Kasumi-1 (cell line): ENCODE results near the gene CLDN12.
A peak's percentile ranks its signal among the peaks of the same experiment; 100 is the strongest.

Experiments
- DNase-seq, 2 experiments: peaks; one replicate each; lab custom pipeline; 2025; lab: John Stamatoyannopoulos, UW

The CLDN12 gene

DNA sequence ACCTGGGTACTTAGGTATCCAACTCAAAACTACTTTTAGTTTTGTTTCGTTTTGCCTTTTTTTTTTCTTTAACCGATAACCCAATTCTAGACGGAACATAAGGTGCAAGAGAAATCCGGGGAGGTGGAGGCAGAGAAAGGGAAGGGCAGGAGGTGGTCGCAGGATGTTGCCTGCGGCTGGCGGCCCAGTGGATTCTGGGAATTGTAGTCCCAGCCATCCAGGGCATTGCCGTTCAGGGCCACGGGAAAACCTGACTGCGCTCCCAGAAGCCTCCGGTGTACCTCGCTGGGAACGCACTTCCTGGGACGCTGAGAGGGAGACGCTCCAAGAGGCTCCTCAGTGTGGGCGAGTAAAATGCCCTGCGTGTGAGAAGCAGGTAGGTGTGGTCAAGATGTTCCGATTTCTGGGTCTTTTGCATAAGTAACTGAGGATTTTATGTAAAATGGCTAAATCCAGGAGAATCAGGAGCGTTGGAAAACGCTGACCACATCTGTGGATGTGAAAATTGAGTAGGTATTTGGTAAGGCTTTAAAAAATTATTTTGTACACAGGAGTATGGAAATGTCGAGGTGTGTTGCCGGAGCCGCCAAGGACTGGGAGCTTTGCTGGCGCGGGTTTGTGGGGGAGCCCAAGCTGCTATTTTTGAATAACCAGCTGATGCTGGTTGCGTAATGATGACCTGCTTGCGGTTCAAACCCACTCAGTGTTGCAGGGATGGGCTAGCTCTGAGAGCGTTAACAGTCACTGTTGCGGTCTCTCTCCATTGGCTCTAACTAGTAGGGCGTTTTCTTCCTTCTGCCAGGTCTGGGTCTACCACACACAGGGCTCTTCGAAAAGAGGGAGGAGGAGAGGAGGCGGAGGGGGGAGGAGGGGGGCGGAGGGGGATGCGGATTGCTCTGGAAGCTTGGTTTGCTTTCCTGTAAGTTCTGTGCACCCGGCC is at the start of gene CLDN12:
CLDN12 (plus strand) TSS at position 288 of the 940 bp plus-strand sequence. CDS start 9,216 bp downstream, outside the sequence.
- peak; percentile 85 to 86 for DNase-seq

DNA sequence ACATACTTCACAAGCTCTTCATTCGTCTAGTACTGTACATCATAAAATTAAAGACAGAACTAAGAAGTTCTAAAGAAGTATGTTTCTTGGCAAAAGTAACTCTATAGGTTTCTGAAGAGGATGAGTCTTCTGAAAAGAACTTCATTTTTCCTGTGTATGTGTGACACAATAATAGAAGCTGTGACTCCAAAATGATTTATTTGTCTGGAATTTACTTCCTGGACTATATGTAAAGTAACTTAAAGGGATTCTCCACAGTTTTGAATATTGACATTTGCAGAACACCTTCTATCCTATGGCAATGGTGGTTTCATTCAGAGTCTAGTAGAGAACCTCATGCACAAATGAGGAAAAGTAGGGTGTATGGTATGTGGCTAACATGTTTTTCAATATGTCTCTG is 19.8 kb upstream of the CLDN12 start:
- no peak for DNase-seq

DNA sequence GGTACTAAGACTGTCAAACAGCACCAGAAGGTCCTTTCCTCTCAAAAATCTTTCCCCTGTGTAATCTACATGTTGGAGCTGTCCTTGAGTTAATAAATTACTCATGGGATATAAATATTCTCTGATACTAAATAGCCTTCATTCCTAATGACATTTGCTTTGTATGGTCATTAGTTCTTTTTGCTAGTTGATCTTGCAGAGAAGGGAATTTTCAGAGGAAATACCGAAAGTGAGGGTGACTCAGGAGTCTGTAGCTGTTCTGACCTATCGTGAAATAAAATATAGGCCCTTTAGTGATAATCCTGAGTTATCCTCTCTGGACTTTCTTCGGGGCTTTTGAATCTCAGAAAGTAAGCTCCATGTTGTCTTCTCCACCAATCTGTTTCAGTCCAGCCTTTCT is 19.4 kb upstream of the CLDN12 start:
- no peak for DNase-seq

GRCh38 chr7:90384433-90384832 is 18.8 kb upstream of the CLDN12 start:
- DNase-seq, result no peak

- peak in 1 of 2 experiments; percentile 3 for DNase-seq
Observed at GRCh38 chr7:90387470-90388240, 15.6 kb upstream of the CLDN12 start.

DNA sequence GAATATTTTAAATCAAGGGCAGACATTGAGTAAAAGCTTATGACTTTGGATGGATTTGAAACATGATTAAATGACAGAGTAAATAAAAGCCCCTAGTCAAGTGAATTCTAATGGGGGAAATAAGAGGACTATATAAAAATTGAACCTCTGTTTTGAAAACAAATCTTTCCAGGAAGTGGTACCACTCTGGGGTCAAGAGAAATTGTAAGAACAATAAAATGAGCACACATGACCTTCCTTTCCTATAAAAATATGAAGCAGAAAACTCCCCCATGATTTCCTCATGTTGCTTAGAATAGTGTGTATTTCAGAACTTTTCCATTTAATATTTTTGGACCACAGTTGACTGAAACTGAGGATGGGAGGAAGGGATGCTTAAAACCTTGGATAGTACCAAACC is 12.3 kb upstream of the CLDN12 start:
- DNase-seq, result no peak

DNA sequence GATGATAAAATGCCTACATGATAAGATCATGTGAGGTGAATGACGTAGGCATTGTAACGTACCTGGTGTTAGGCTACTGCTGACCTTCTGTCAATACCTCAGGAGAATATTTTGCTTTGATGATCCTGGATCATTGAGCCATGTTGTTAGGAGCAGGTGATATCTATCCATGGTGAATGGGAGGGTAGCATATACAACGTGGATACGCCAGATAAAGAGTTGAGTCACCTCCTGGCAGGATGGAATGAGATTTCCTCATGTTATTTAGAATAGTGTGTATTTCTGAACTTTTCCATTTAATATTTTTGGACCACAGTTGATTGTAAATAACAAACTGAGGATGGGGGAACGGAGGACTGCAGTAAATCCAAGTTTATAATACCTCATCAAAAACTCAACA is 11.8 kb upstream of the CLDN12 start:
- no peak for DNase-seq

DNA sequence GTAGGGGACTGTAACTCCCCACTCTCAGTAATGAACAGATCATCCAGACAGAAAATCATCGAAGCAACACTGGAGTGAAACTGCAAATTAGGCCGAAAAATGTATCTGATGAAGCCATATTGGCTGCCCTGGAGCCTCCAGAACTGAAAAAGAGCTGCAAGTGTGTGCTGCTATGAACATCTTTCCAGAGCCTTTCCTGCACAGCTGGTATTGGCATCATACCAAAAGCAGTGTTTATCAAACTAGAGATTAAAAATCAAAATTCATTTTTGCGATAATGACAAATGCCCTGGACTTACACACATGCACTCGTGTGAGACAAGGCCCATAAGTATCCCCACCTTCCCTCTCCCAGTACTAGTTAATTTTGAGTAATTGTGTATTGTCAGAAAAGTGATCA is 6.8 kb upstream of the CLDN12 start:
- DNase-seq, result no peak

GRCh38 chr7:90401989-90402388 is 1.3 kb upstream of the CLDN12 start:
- no peak for DNase-seq

GRCh38 chr7:90402785-90403173 is 482 bp upstream of the CLDN12 start:
- no peak for DNase-seq

DNA sequence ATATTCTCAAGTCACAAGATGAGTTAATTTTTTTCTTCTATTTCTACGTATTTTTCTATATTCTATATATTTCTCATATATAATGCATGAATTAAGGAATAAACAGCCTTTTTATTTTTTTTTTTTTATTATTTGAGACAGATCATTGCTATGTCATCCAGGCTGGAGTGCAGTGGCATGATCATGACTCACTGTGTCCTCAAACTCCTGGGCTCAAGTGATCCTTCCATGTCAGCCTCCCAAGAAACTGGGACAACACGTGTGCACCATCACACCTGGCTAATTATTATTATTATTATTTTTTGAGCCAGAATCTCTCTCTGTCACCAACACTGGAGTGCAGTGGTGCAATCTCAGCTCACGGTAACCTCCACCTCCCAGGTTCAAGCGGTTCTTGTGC is 1.5 kb downstream of the CLDN12 start:
- no peak for DNase-seq

DNA sequence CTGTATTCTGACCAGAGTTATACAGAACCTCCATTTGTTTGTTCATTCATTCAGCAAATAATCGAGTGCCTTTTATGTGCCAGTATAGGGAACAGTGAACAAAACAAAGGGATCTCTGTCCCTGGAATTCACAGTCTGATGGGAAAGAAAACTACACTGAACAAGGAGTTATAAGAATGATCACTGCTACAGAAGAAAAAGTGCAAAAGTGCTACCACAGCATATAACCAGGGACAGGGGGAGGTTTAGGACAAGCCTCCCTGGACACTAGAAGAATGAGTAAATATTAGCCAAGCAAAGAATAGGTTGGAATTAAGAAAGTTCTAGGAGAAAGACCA is 4.2 kb downstream of the CLDN12 start:
- DNase-seq, result no peak

GRCh38 chr7:90408142-90408541 is 4.9 kb downstream of the CLDN12 start:
- DNase-seq, result no peak

DNA sequence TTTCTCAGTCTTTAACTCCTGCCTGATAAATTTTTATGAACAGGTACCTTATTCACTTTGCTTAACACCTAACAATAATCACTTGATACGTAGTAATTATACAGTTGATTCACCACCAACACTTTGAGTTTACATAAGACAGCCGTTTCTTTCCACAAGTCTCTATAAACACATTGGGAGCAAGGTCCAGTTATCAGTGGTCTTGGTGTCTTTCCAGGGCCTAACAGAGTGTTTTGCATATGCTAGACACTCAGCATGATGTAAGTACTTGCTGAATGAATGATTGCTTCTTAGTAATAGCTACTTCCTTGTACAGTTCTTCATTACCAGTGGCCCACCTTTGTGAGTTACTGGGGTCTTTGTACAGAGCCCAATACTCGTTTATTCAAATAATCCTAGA is 6.4 kb downstream of the CLDN12 start:
- DNase-seq, result no peak

- no peak for DNase-seq
Observed at GRCh38 chr7:90411510-90411909, 8.2 kb downstream of the CLDN12 start.

- no peak for DNase-seq
Observed at GRCh38 chr7:90412458-90413184, 9.4 kb downstream of the CLDN12 start.

DNA sequence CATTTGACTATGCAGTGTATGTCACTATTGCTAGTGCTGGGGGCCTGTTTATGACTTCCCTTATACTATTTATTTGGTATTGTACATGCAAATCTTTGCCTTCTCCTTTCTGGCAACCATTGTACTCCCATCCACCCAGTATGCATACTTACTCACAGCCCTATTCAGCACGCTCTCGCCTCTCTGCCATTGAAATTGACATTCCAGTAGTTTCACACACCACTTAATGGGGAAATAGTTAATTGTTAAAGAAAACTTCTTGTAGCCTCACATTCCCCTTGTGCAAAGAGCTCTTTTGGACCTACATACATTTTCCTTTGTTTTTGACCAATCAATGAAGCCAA is 9.9 kb downstream of the CLDN12 start:
- no peak for DNase-seq

- DNase-seq, result no peak
Observed at GRCh38 chr7:90421651-90422050, 18.4 kb downstream of the CLDN12 start.

DNA sequence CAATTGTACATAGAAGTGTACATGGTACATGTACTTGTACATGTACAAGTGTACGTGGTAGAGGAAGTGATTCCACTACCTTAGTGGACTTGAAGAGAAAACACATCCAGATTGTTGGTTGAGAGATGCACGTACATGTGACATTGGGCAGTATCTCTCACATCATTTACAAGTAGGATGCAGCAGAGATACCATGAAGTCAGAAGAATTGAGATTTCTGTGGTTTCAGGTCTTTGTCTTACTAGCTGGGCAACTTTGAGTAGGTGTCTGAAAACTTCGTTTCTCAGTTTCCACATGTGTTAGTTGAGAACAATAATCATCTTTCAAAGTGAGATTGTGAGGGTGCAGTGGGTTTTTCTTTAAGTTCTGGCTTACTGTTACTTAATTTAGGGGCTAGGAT is 21.5 kb downstream of the CLDN12 start:
- no peak for DNase-seq

GRCh38 chr7:90425376-90425775 is 22.1 kb downstream of the CLDN12 start:
- DNase-seq, result no peak

DNA sequence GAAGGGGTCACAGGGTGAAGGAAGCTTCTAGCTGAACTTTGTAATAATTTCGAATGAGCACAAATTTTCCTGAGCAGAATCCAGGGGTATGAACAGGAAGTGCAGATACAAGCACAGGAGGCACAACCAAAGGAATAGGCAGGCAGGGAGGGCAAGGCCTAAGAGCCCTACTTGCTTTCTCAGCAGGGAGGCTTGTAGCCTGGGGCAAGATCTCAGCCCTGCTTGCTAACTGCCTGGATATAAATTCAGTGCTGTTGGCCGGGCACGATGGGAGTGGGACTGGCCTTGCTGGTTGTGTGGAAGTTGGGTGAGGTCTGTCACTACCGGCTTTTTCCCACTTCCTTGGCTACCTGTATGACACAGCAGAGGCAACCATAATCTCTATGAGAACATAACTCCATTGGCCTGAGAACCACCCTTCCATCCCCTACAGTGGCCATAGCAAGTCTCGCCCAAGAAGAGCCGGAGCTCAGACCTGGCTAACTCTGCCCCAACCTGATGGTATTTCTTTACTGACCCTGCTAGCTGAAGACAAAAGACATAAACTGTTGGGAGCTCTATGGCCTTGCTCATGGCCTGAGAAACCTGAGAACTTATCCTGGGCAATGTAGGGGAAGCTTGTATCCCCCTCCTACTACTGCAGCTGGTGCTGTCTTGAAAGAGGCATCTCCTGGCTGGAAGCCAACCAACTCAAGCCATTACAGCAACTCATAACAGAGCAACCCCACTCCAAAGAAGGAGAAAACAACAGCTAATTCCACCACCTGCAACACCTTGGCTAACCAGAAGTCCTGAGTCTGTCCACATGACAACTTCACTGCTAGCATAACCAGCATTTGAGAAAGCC is 27.6 kb downstream of the CLDN12 start:
- no peak for DNase-seq

DNA sequence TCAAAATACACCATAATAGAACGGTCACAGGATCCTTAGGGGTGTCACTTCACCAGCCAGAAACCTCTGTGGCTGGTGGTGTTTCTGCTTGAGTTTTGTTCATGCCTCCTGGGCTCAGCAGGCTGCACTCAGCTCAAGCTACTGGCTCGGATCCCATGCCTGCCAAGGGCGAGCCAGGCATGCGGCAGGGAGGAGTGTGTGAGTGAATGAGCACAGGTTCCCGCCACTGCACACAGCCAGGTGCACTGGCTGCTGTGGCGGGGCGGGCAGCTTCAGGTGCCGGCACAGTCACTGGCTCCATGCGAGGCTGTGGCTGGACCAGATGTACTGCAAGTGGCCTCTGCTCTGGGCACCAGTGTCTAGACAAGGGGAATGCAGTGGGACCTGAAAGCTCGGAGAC is 29.5 kb downstream of the CLDN12 start:
- DNase-seq, result no peak
